Measurements from ENCODE around the gene PRKCE.

PRKCE gene

GRCh38 chr2:45780541-45781463 lies 129.3 kb downstream of the PRKCE start:
- in situ Hi-C loops (cut with HindIII; ENCODE audit: low pct_unique_long_range_greater_than_20kb, low sequenced_read_pairs), result no loop called here
- no peak for TF ChIP-seq JUND (IDR thresholded peaks at IDR 0.05; ENCODE audit: low read depth)
- DNase-seq (ENCODE audit: low read depth in 1 of 2, low spot score in 1 of 2), result no peak

DNA sequence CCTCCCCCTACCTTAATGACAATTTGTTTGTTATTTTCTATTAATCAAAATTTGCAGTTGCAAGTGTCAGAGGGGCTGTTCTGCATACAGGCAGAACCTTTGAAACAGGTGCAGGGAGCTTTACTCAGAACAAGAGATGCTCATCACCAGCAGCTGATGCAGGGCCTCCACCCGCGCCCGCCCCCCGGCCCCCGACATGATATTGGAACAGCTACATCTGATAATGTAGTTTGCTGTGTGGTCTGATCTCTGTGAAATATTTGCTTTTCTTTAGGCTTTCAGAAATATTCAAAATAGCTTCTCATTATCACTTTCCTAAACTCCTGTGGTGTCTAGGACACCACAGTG lies 130.0 kb downstream of the PRKCE start:
- TF ChIP-seq JUND (IDR thresholded peaks at IDR 0.05; ENCODE audit: low read depth), result no peak
- no peak for DNase-seq (ENCODE audit: low read depth in 1 of 2, low spot score in 1 of 2)
- in situ Hi-C loops (cut with HindIII; ENCODE audit: low pct_unique_long_range_greater_than_20kb, low sequenced_read_pairs), result no loop called here

DNA sequence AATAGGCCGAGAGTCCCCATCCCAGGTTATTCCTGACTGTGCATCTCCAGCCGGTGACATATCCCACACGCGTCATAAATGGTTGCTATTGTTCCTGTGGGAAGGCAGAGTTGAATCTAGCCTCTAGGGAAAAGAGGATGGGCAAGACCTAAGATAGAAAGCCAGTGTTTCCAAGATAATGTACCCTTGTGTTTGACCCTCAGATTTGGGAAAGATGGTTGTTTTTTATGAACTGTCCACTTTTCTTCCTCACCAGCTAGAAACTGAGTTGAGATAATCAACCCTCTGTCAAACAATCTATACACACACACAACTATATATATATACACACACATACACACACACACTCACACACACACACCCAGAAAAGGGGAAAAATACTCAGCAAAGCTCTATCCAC lies 131.0 kb downstream of the PRKCE start:
- no peak for TF ChIP-seq JUND (IDR thresholded peaks at IDR 0.05; ENCODE audit: low read depth)
- DNase-seq (ENCODE audit: low read depth in 1 of 2, low spot score in 1 of 2), result no peak
- in situ Hi-C loops (cut with HindIII; ENCODE audit: low pct_unique_long_range_greater_than_20kb, low sequenced_read_pairs), result no loop called here

DNA sequence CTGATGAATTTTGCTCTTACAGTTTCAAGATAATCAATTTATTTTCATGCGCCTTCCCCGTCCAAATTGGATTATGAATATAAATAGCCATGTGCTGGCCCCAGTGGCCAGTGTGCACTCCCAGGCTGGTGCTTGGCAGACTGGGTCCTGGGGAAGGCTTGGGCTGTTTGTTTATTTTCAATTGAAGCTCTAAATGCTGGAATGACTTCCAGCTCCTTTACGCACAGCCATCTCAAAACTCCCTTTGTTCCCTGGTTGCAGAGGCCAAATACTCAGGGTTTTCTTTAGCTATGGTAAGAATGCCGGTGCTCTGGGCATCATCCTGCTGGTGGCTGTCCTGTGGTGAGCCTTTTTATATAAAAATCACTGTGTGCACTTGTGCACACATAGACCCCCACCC lies 131.5 kb downstream of the PRKCE start:
- no peak for TF ChIP-seq JUND (IDR thresholded peaks at IDR 0.05; ENCODE audit: low read depth)
- in situ Hi-C loops (cut with HindIII; ENCODE audit: low pct_unique_long_range_greater_than_20kb, low sequenced_read_pairs), result no loop called here

GRCh38 chr2:45786030-45786835 lies 134.8 kb downstream of the PRKCE start:
- in situ Hi-C loops (cut with HindIII; ENCODE audit: low pct_unique_long_range_greater_than_20kb, low sequenced_read_pairs), result no loop called here
- TF ChIP-seq JUND (IDR thresholded peaks at IDR 0.05; ENCODE audit: low read depth), result no peak
- DNase-seq (ENCODE audit: low read depth in 1 of 2, low spot score in 1 of 2), result no peak

More for the DNA sequence above, 131.5 kb downstream of the PRKCE start:
- DNase-seq (ENCODE audit: low read depth in 1 of 2, low spot score in 1 of 2), result no peak

DNA sequence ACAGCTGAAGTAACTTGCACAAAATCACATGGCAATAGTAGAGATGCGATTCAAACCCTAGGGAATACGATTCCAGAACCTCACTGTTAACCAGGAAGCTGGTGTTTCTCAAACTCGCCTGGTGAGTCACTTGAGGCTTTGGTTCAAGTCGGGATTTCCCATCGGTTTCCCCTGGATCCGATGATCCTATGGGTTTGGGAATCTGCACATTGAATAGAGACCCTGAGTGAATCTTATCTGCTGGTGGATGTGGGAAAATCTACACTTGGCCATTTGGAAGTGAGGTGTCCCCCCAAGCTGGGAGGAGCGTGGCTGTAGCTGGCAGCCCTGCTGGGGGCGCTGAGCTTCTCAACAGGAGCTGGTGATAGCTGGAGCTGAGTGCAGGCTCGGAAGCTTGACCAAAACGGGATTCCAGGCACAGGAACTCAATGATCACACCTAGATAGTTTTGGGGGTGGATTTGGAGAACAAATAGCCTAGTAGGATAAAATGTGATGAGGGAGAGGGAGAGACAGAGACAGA lies 135.4 kb downstream of the PRKCE start:
- no peak for DNase-seq (ENCODE audit: low read depth in 1 of 2, low spot score in 1 of 2)
- in situ Hi-C loops (cut with HindIII; ENCODE audit: low pct_unique_long_range_greater_than_20kb, low sequenced_read_pairs), result no loop called here
- TF ChIP-seq JUND (IDR thresholded peaks at IDR 0.05; ENCODE audit: low read depth), result no peak

DNA sequence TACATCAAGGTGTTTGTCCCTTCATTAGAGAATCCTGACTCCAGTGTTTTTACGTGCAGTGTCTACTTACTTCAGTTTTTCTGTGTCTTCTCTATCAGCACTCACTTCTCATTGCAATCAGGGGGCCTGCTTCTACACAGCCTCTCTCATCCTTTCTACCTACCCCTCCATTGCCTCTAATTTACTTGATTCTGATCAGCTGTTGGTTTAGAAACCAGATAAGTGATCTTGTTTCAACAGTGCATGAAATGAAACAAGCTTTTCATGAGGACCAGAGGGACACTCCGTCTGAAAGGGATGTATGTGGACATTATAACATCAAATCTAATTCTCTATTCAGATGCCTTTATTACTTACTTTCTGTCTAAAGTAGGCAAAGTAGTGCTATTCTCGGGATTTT lies 136.9 kb downstream of the PRKCE start:
- in situ Hi-C loops (cut with HindIII; ENCODE audit: low pct_unique_long_range_greater_than_20kb, low sequenced_read_pairs), result no loop called here
- TF ChIP-seq JUND (IDR thresholded peaks at IDR 0.05; ENCODE audit: low read depth), result no peak
- DNase-seq (ENCODE audit: low read depth in 1 of 2, low spot score in 1 of 2), result no peak

DNA sequence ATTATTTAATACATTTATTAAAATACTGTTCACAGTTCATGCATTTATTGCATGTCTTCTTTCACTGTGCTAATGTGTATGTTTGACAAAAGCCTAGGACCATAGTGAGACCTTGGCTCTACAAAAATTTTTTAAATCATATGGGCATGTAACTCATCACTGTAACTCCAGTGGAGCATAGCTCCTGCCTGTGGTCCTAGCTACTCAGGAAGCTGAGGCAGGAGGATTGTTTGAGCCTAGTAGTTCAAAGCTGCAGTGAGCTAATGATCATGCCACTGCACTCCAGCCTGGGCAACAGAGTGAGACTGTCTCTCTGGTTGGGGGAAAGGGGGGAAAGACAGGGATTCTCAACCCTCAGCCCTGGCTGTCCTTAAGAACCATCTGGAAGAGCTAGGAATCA lies 137.8 kb downstream of the PRKCE start:
- in situ Hi-C loops (cut with HindIII; ENCODE audit: low pct_unique_long_range_greater_than_20kb, low sequenced_read_pairs), result no loop called here
- DNase-seq (ENCODE audit: low read depth in 1 of 2, low spot score in 1 of 2), result no peak
- TF ChIP-seq JUND (IDR thresholded peaks at IDR 0.05; ENCODE audit: low read depth), result no peak

GRCh38 chr2:45789961-45790723 lies 138.7 kb downstream of the PRKCE start:
- TF ChIP-seq JUND (IDR thresholded peaks at IDR 0.05; ENCODE audit: low read depth), result no peak
- DNase-seq (ENCODE audit: low read depth in 1 of 2, low spot score in 1 of 2), result no peak
- in situ Hi-C loops (cut with HindIII; ENCODE audit: low pct_unique_long_range_greater_than_20kb, low sequenced_read_pairs), result no loop called here

- no peak for DNase-seq (ENCODE audit: low read depth in 1 of 2, low spot score in 1 of 2)
- in situ Hi-C loops (cut with HindIII; ENCODE audit: low pct_unique_long_range_greater_than_20kb, low sequenced_read_pairs), result no loop called here
- TF ChIP-seq JUND (IDR thresholded peaks at IDR 0.05; ENCODE audit: low read depth), result no peak
Measured at GRCh38 chr2:45793305-45793962, 142.0 kb downstream of the PRKCE start.

- in situ Hi-C loops (cut with HindIII; ENCODE audit: low pct_unique_long_range_greater_than_20kb, low sequenced_read_pairs), result no loop called here
- DNase-seq (ENCODE audit: low read depth in 1 of 2, low spot score in 1 of 2), result no peak
- no peak for TF ChIP-seq JUND (IDR thresholded peaks at IDR 0.05; ENCODE audit: low read depth)
Measured at GRCh38 chr2:45794134-45794617, 142.7 kb downstream of the PRKCE start.

- no peak for TF ChIP-seq JUND (IDR thresholded peaks at IDR 0.05; ENCODE audit: low read depth)
- no peak for DNase-seq (ENCODE audit: low read depth in 1 of 2, low spot score in 1 of 2)
- in situ Hi-C loops (cut with HindIII; ENCODE audit: low pct_unique_long_range_greater_than_20kb, low sequenced_read_pairs), result no loop called here
Measured at GRCh38 chr2:45796500-45796899, 145.0 kb downstream of the PRKCE start.
